CD14-positive monocyte (primary cell): ENCODE data around the gene SLC30A3. TPM values are rescaled to one million over a fixed set of nuclear protein-coding genes. Genes with fewer than 3 reads are reported as not detected.

Experiments used
- DNase-seq, 3 donors: peaks; one replicate each; pipeline ENCODE4 v3.0.0-alpha.2; 2011 to 2022
- H2AFZ ChIP-seq: 2 replicates; pipeline ENCODE4 v1.6.0; 2012; ENCODE audit warnings: mild to moderate bottlenecking, low read depth, low read length, inconsistent platforms; ENCODE audit not compliant: insufficient read depth, poor library complexity, severe bottlenecking
- H3K27ac ChIP-seq, 2 donors: 1 replicate in 1 of 2; 2 replicates in 1 of 2; pipeline ENCODE4 v1.5.1; 2012 to 2013; ENCODE audit warnings: low read length in 2 of 2, control low read depth in 1 of 2, inconsistent platforms in 1 of 2, low read depth in 1 of 2, mild to moderate bottlenecking in 1 of 2
- H3K27me3 ChIP-seq, 2 donors: one replicate each; pipeline versions ENCODE4 v1.6.0 to v1.6.1; 2011 to 2013; ENCODE audit warnings: low read length in 2 of 2; ENCODE audit not compliant: control insufficient read depth in 2 of 2, insufficient read depth in 2 of 2
- H3K36me3 ChIP-seq, 2 donors: replicated peaks in 1 of 2; 1 replicate in 1 of 2; 2 replicates in 1 of 2; pipeline versions ENCODE4 v1.5.1 to v1.6.1; 2012 to 2013; ENCODE audit warnings: low read length in 2 of 2, control low read depth in 1 of 2, inconsistent platforms in 1 of 2, mild to moderate bottlenecking in 1 of 2; ENCODE audit not compliant: insufficient read depth in 2 of 2, control insufficient read depth in 1 of 2
- H3K4me1 ChIP-seq, 2 donors: 1 replicate in 1 of 2; 2 replicates in 1 of 2; pipeline versions ENCODE4 v1.5.1 to v1.6.1; 2012 to 2013; ENCODE audit warnings: low read length in 2 of 2, control low read depth in 1 of 2, inconsistent platforms in 1 of 2, mild to moderate bottlenecking in 1 of 2, moderate library complexity in 1 of 2; ENCODE audit not compliant: insufficient read depth in 2 of 2, control insufficient read depth in 1 of 2
- H3K4me2 ChIP-seq: replicated peaks from 2 replicates; pipeline ENCODE3; 2012; ENCODE audit warnings: low read length, moderate library complexity, mild to moderate bottlenecking; ENCODE audit not compliant: poor library complexity, severe bottlenecking; ENCODE audit errors: extremely low read depth
- H3K4me3 ChIP-seq, 3 experiments: fragments of 200-600 bp in 1 of 3; sonication (generic) in 1 of 3; replicated peaks in 1 of 3; 1 replicate in 2 of 3; 2 replicates in 1 of 3; pipeline ENCODE4 v1.5.1; 2011 to 2013; ENCODE audit warnings: low read length in 3 of 3, mild to moderate bottlenecking in 3 of 3, control low read depth in 2 of 3, low read depth in 2 of 3, inconsistent platforms in 1 of 3, moderate library complexity in 1 of 3
- H3K79me2 ChIP-seq: 2 replicates; pipeline ENCODE4 v1.6.0; 2012; ENCODE audit warnings: mild to moderate bottlenecking, control low read depth, inconsistent platforms, low read length, moderate library complexity; ENCODE audit not compliant: insufficient read depth
- H3K9ac ChIP-seq: 2 replicates; pipeline ENCODE4 v1.6.0; 2017; ENCODE audit warnings: low read length, mild to moderate bottlenecking; ENCODE audit not compliant: insufficient read depth, poor library complexity, severe bottlenecking
- H3K9me3 ChIP-seq, 2 donors: replicated peaks in 1 of 2; 1 replicate in 1 of 2; 2 replicates in 1 of 2; pipeline versions ENCODE4 v1.5.1 to v1.6.1; 2012 to 2013; ENCODE audit warnings: low read length in 2 of 2, control low read depth in 1 of 2; ENCODE audit not compliant: control insufficient read depth in 1 of 2, insufficient read depth in 1 of 2
- H4K20me1 ChIP-seq: 2 replicates; pipeline ENCODE4 v1.6.0; 2012; ENCODE audit warnings: mild to moderate bottlenecking, low read length, control low read depth, moderate library complexity; ENCODE audit not compliant: insufficient read depth
- H3K27ac Mint-ChIP-seq, 7 donors: one replicate each; pipeline ENCODE4 v1.8.0; 2020; ENCODE audit warnings: mild to moderate bottlenecking in 7 of 7, mixed read lengths in 7 of 7, moderate library complexity in 6 of 7, inconsistent platforms in 2 of 7
- H3K27me3 Mint-ChIP-seq, 3 donors: one replicate each; pipeline ENCODE4 v1.8.0; 2021 to 2022; ENCODE audit warnings: low read depth in 3 of 3, mild to moderate bottlenecking in 3 of 3, mixed read lengths in 3 of 3, moderate library complexity in 3 of 3, inconsistent platforms in 1 of 3
- H3K36me3 Mint-ChIP-seq, 2 donors: one replicate each; pipeline ENCODE4 v1.8.0; 2020; ENCODE audit warnings: mixed read lengths in 2 of 2, inconsistent platforms in 1 of 2, mild to moderate bottlenecking in 1 of 2
- H3K4me1 Mint-ChIP-seq: one replicate; pipeline ENCODE4 v1.8.0; 2020; ENCODE audit warnings: mild to moderate bottlenecking, mixed read lengths
- H3K4me3 Mint-ChIP-seq, 2 donors: one replicate each; pipeline ENCODE4 v1.8.0; 2020; ENCODE audit warnings: mild to moderate bottlenecking in 2 of 2, mixed read lengths in 2 of 2, moderate library complexity in 1 of 2
- H3K9me3 Mint-ChIP-seq, 7 donors: one replicate each; pipeline ENCODE4 v1.8.0; 2020 to 2022; ENCODE audit warnings: mixed read lengths in 7 of 7, mild to moderate bottlenecking in 6 of 7, moderate library complexity in 6 of 7, inconsistent platforms in 2 of 7
- CTCF ChIP-seq: fragments of 200-600 bp; IDR thresholded peaks from one replicate; pipeline ENCODE4 v1.8.0; 2022; ENCODE audit warnings: antibody characterized with exemption, mild to moderate bottlenecking
- WGBS: methylation state at CpG from one replicate; pipeline ENCODE4 v1.1.5; 2013; ENCODE audit warnings: missing lambda C conversion rate; ENCODE audit not compliant: insufficient coverage; 5-methylcytosine and 5-hydroxymethylcytosine counted together
- intact Hi-C, 2 donors: fragments of 100-400 bp; cut with micrococcal nuclease; formaldehyde crosslinking; loops; one replicate each; pipeline versions ENCODE4 v1.15.0 to v1.15.1; 2023
- polyA plus RNA-seq, 3 donors: library from polyadenylated mRNA; depleted of rRNA in 1 of 3; unstranded in 2 of 3; stranded (reverse) in 1 of 3; fragments of 300-500 nt in 2 of 3; fragments of >200 nt in 1 of 3; fragmentation: Illumina TruSeq in 2 of 3; gene quantifications; 1 replicate in 2 of 3; 2 replicates in 1 of 3; pipeline ENCODE4 v1.2.3, GENCODE V29; 2012 to 2021

Gene SLC30A3
- polyA plus RNA-seq, 3 donors = 0.08 TPM; not detected in 2

GRCh38 chr2:27242614-27242951, 20.3 kb downstream of the SLC30A3 start:
- 94% methylated on average over 13 of the region's 16 CpGs for WGBS
- no peaks in the 10 kb centered on the region for H3K4me1 ChIP-seq
- Mint-ChIP-seq H3K4me1 (no peaks in the 10 kb centered on the region), H3K27me3 (peaks cover 0 to 3% (median 3%) of the 10 kb centered on the region in 3 donors), H3K36me3 (peaks cover 66 to 73% of the 10 kb centered on the region in 2 donors), H3K27ac (peak overlapping the region in 1 of 7 donors; percentile 30), H3K9me3 (no peaks in the 10 kb centered on the region), H3K4me3 (no peak overlapping the region)
- H3K27me3 ChIP-seq = no peaks in the 10 kb centered on the region
- DNase-seq = no peak
- no peaks in the 10 kb centered on the region for H3K79me2 ChIP-seq
- H2AFZ ChIP-seq = no peak overlapping the region
- H3K9me3 ChIP-seq = no peaks in the 10 kb centered on the region
- no peaks in the 10 kb centered on the region for H4K20me1 ChIP-seq
- H3K4me2 ChIP-seq = no peak overlapping the region
- peaks cover 67 to 75% of the 10 kb centered on the region in 2 donors for H3K36me3 ChIP-seq
- intact Hi-C loops = no loop called here
- H3K4me3 ChIP-seq = no peak overlapping the region
- TF ChIP-seq CTCF = no peak
- H3K27ac ChIP-seq = no peak overlapping the region
- no peak overlapping the region for H3K9ac ChIP-seq

GRCh38 chr2:27241761-27242613, 20.9 kb downstream of the SLC30A3 start:
- H2AFZ ChIP-seq = no peak overlapping the region
- Mint-ChIP-seq H3K27ac (peak overlapping the region in 3 of 7 donors; percentile 18 to 76 (median 51)), H3K9me3 (no peaks in the 10 kb centered on the region), H3K27me3 (peaks cover 0 to 1% (median 0%) of the 10 kb centered on the region in 3 donors), H3K4me3 (no peak overlapping the region), H3K36me3 (peaks cover 72 to 79% of the 10 kb centered on the region in 2 donors), H3K4me1 (no peaks in the 10 kb centered on the region)
- H3K4me3 ChIP-seq = no peak overlapping the region
- intact Hi-C loops = no loop called here
- H3K4me2 ChIP-seq = no peak overlapping the region
- no peaks in the 10 kb centered on the region for H4K20me1 ChIP-seq
- H3K9ac ChIP-seq = no peak overlapping the region
- no peak overlapping the region for H3K27ac ChIP-seq
- WGBS = 78% methylated on average over 20 of the region's 24 CpGs
- H3K79me2 ChIP-seq = no peaks in the 10 kb centered on the region
- no peak for DNase-seq
- H3K27me3 ChIP-seq = no peaks in the 10 kb centered on the region
- TF ChIP-seq CTCF = no peak
- H3K9me3 ChIP-seq = no peaks in the 10 kb centered on the region
- peaks cover 73 to 81% of the 10 kb centered on the region in 2 donors for H3K36me3 ChIP-seq
- H3K4me1 ChIP-seq = no peaks in the 10 kb centered on the region
